ENCODE results near the gene ECM1. TPM values are rescaled to one million over a fixed set of nuclear protein-coding genes. Genes with fewer than 3 reads are reported as not detected.

ECM1 gene
- total and polyA plus RNA-seq, 2 donors (not counting 3 experiments of a cell fraction or from before 2014, with no cell fraction given): 7.2 to 16.6 TPM

DNA sequence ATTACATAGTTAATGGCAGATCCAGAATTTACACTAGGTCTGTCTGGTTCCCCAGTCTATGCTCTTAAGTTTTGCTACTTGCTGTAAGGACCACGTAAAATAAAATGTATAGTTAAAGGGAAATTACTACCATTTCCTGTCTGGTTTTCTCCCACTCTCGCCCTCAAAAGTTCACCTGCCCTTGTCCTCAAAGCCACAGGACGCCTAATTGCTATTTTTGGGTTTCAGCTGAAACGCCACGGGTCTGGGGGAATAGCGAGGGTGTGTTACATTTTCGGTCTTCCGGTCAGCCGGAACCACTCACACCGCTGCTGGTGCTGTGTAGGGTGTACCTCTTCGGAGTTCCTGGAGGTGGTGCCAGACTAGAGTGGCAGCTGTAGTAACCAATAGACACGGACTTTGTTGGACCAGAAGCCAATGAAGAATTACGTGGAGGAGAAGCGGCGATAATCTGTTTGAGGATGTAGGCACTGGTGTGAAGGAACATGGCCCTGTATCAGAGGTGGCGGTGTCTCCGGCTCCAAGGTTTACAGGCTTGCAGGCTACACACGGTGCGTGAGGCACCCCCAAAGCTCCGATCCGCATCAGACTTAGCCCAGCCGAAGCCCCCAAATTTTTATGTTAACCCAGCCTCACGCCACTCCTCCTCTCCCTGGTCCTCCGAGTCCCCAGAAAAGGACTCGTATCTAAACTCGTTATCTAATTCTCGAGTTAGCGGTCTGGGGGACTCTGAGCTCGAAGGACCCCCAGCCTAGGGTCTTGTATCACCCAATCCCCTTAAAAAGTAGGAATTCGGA is 20.7 kb upstream of the ECM1 start, which contains the start of gene TARS2:
TSS of gene TARS2 (plus strand) at position 454 of the 797 bp plus-strand sequence. CDS start at position 486, 32 bp downstream.
- Histone ChIP-seq H3K4me3 (replicated peaks in 1 of 3; ENCODE audit: insufficient read depth in 1 of 3, low read depth in 1 of 3, low read length in 3 of 3) (peak within 1 kb of the TSS; percentile 53 to 81 (median 65)), H3K9me1 (replicated peaks; ENCODE audit: control insufficient read depth, extremely low read depth, insufficient read depth, low read length) (no peaks in the 10 kb centered on the region), H3K4me2 (ENCODE audit: insufficient read depth, low read length) (peak within 1 kb of the TSS; percentile 87), H3K27ac (ENCODE audit: insufficient read depth, low read depth, low read length) (peak within 1 kb of the TSS; percentile 63), H3K27me3 (ENCODE audit: control insufficient read depth in 2 of 2, insufficient read depth in 2 of 2, low read length in 2 of 2) (no peaks in the 10 kb centered on the region), H3K79me2 (ENCODE audit: control insufficient read depth, insufficient read depth, low read length) (no peaks in the 10 kb centered on the region), H4K20me1 (replicated peaks; ENCODE audit: control insufficient read depth, extremely low read depth, insufficient read depth, low read length) (no peaks in the 10 kb centered on the region), H3K36me3 (ENCODE audit: control insufficient read depth in 2 of 2, extremely low read depth in 1 of 2, insufficient read depth in 2 of 2, low read length in 2 of 2) (peaks cover 3 to 7% of the 10 kb centered on the region in 2 experiments), H2AFZ (ENCODE audit: low read depth, low read length) (peak within 1 kb of the TSS; percentile 94), H3K4me1 (ENCODE audit: control insufficient read depth, extremely low read depth, insufficient read depth, low read length) (peaks cover 7% of the 10 kb centered on the region), H3K9ac (replicated peaks; ENCODE audit: extremely low read depth, insufficient read depth, low read length) (peak within 1 kb of the TSS; percentile 75), H3K9me3 (replicated peaks; ENCODE audit: control insufficient read depth, insufficient read depth, low read length) (no peaks in the 10 kb centered on the region)
- BruUV-seq (replicated peaks): TSS peak; percentile 76
- DNase-seq (ENCODE audit: low read depth, low spot score): peak; percentile 99
- dilution Hi-C loops (cut with MboI; ENCODE audit: extremely low pct_ligation_motif_present, low sequenced_read_pairs) (no loop called here), intact Hi-C loops (cut with micrococcal nuclease) (loop anchor here (1.0 to 2.0 kb wide), 4 partner anchors 21 to 72 kb away; partner anchors contain the start of genes ECM1 and FALEC)
- ChIA-PET CTCF (interaction anchor here (1.1 to 1.2 kb wide), 2 partner anchors 29 to 45 kb away, joined by 3 to 8 read pairs; partner anchors contain the start of gene FALEC), POLR2A (interaction anchor here (0.6 kb wide), 1 partner anchor 183 kb away, joined by 8 read pairs; no protein-coding TSS in a partner anchor)
- TF ChIP-seq POLR2A (IDR thresholded peaks at IDR 0.05; ENCODE audit: low read depth, low read length) (peak; percentile 84), MYC (IDR thresholded peaks at IDR 0.05; ENCODE audit: low read depth, low read length) (no peak), POLR2AphosphoS5 (IDR thresholded peaks at IDR 0.05; ENCODE audit: insufficient read depth, low read depth, low read length) (peak; percentile 78)
- FAIRE-seq: peak; percentile 97

DNA sequence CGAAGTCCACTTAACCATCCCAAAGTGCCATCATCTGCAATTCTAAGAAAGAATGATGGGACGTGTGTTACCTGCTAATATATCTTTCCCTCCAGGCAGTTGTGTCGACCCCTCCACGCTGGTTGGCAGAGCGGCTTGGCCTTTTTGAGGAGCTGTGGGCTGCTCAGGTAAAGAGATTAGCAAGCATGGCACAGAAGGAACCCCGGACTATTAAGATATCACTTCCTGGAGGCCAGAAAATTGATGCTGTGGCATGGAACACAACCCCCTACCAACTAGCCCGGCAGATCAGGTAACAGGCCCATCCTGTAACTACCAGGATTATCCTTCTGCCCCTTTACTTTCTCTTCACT is 20.2 kb upstream of the ECM1 start:
- dilution Hi-C loops (cut with MboI; ENCODE audit: extremely low pct_ligation_motif_present, low sequenced_read_pairs) (no loop called here), intact Hi-C loops (cut with micrococcal nuclease) (loop anchor here (1.0 to 2.0 kb wide), 4 partner anchors 21 to 71 kb away; partner anchors contain the start of genes ECM1 and FALEC)
- ChIA-PET POLR2A (interaction anchor here (0.6 kb wide), 1 partner anchor 183 kb away, joined by 8 read pairs; no protein-coding TSS in a partner anchor), CTCF (interaction anchor here (1.1 to 1.2 kb wide), 2 partner anchors 28 to 45 kb away, joined by 3 to 8 read pairs; partner anchors contain the start of gene FALEC)
- no peaks in the 10 kb centered on the region for H3K9me3 ChIP-seq (replicated peaks; ENCODE audit: control insufficient read depth, insufficient read depth, low read length)
- peaks cover 7% of the 10 kb centered on the region for H3K4me1 ChIP-seq (ENCODE audit: control insufficient read depth, extremely low read depth, insufficient read depth, low read length)
- H2AFZ ChIP-seq (ENCODE audit: low read depth, low read length): peak overlapping the region; percentile 17
- TF ChIP-seq FOS (IDR thresholded peaks at IDR 0.05; ENCODE audit: borderline replicate concordance, insufficient read depth, low read length) (no peak), EZH2 (IDR thresholded peaks at IDR 0.05; ENCODE audit: borderline replicate concordance, low read depth, low read length, severe bottlenecking) (no peak), POLR2AphosphoS5 (IDR thresholded peaks at IDR 0.05; ENCODE audit: insufficient read depth, low read depth, low read length) (no peak), POLR2A (IDR thresholded peaks at IDR 0.05; ENCODE audit: low read depth, low read length) (no peak), GATA2 (IDR thresholded peaks at IDR 0.05; ENCODE audit: insufficient read depth, insufficient read length, low read depth, low read length) (no peak), MYC (IDR thresholded peaks at IDR 0.05; ENCODE audit: low read depth, low read length) (no peak), JUN (IDR thresholded peaks at IDR 0.05; ENCODE audit: borderline replicate concordance, insufficient read depth, insufficient read length, low read depth) (no peak)
- TF ChIP-seq, protein P1, sequence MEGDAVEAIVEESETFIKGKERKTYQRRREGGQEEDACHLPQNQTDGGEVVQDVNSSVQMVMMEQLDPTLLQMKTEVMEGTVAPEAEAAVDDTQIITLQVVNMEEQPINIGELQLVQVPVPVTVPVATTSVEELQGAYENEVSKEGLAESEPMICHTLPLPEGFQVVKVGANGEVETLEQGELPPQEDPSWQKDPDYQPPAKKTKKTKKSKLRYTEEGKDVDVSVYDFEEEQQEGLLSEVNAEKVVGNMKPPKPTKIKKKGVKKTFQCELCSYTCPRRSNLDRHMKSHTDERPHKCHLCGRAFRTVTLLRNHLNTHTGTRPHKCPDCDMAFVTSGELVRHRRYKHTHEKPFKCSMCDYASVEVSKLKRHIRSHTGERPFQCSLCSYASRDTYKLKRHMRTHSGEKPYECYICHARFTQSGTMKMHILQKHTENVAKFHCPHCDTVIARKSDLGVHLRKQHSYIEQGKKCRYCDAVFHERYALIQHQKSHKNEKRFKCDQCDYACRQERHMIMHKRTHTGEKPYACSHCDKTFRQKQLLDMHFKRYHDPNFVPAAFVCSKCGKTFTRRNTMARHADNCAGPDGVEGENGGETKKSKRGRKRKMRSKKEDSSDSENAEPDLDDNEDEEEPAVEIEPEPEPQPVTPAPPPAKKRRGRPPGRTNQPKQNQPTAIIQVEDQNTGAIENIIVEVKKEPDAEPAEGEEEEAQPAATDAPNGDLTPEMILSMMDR (IDR thresholded peaks at IDR 0.05; ENCODE audit: extremely low read depth in 1 of 2, insufficient read depth in 1 of 2, low read depth in 1 of 2, low read length in 2 of 2): no peak
- TF ChIP-seq, protein P2, sequence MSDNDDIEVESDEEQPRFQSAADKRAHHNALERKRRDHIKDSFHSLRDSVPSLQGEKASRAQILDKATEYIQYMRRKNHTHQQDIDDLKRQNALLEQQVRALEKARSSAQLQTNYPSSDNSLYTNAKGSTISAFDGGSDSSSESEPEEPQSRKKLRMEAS (IDR thresholded peaks at IDR 0.05; ENCODE audit: insufficient read depth, insufficient read length): no peak
- no peaks in the 10 kb centered on the region for H3K27me3 ChIP-seq (ENCODE audit: control insufficient read depth in 2 of 2, insufficient read depth in 2 of 2, low read length in 2 of 2)
- BruUV-seq (replicated peaks): no TSS peak
- no peaks in the 10 kb centered on the region for H4K20me1 ChIP-seq (replicated peaks; ENCODE audit: control insufficient read depth, extremely low read depth, insufficient read depth, low read length)
- H3K4me2 ChIP-seq (ENCODE audit: insufficient read depth, low read length): peak overlapping the region; percentile 87
- peak overlapping the region; percentile 53 to 81 (median 65) for H3K4me3 ChIP-seq (replicated peaks in 1 of 3; ENCODE audit: insufficient read depth in 1 of 3, low read depth in 1 of 3, low read length in 3 of 3)
- peaks cover 3 to 7% of the 10 kb centered on the region in 2 experiments for H3K36me3 ChIP-seq (ENCODE audit: control insufficient read depth in 2 of 2, extremely low read depth in 1 of 2, insufficient read depth in 2 of 2, low read length in 2 of 2)
- peak overlapping the region; percentile 75 for H3K9ac ChIP-seq (replicated peaks; ENCODE audit: extremely low read depth, insufficient read depth, low read length)
- H3K27ac ChIP-seq (ENCODE audit: insufficient read depth, low read depth, low read length): peak overlapping the region; percentile 26
- no peaks in the 10 kb centered on the region for H3K9me1 ChIP-seq (replicated peaks; ENCODE audit: control insufficient read depth, extremely low read depth, insufficient read depth, low read length)
- FAIRE-seq (peak; percentile 66), DNase-seq (ENCODE audit: low read depth, low spot score) (no peak)
- no peaks in the 10 kb centered on the region for H3K79me2 ChIP-seq (ENCODE audit: control insufficient read depth, insufficient read depth, low read length)
